ENCODE results near the gene PITPNC1. TPM values are rescaled to one million over a fixed set of nuclear protein-coding genes. Genes with fewer than 3 reads are reported as not detected.

Gene PITPNC1
- total RNA-seq, 1 experiment from 2014 or later = 37.5 TPM

DNA sequence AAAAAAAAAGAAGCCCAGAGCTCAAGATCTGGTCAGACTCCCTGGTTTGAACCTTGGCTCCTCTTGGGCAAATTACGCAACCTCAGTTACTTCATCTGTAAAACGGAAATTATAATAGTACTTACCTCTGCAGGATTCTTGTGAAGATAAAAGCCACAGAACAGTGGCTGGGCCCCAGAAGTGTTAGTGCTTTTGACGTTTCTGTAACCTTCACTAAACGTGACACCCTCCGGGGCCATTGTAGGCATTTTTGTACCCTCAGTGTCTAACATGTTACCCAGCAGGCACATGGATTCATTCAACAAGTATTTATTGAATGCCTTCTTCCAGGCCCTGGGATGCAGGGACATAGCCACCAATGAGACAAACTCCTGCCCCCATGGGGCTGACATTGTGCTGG, 58.0 kb downstream of the PITPNC1 start:
- Histone ChIP-seq H3K9me3 (ENCODE audit: control insufficient read depth, low read depth, low read length) (no peaks in the 10 kb centered on the region), H3K4me1 (ENCODE audit: insufficient read depth, low read length) (no peaks in the 10 kb centered on the region), H3K27ac (ENCODE audit: insufficient read length, low read depth, low read length) (no peak overlapping the region), H3K79me1 (ENCODE audit: insufficient read depth, low read depth, low read length, poor library complexity, severe bottlenecking) (peaks cover 5% of the 10 kb centered on the region), H3T11ph (ENCODE audit: low read length) (no peak overlapping the region), H3K23me2 (ENCODE audit: insufficient read length, low read depth, low read length, poor library complexity, severe bottlenecking) (no peaks in the 10 kb centered on the region), H3K18ac (ENCODE audit: insufficient read length, low read depth, low read length) (no peak overlapping the region), H2BK5ac (ENCODE audit: insufficient read length, low read length) (no peak overlapping the region), H3K27me3 (ENCODE audit: insufficient read depth, low read length) (no peaks in the 10 kb centered on the region), H3K79me2 (ENCODE audit: insufficient read depth, low read length) (peaks cover 5% of the 10 kb centered on the region; the same call in 1 of the 2 replicates), H4K20me1 (ENCODE audit: control insufficient read depth, insufficient read depth, insufficient read length) (no peaks in the 10 kb centered on the region), H3K14ac (ENCODE audit: insufficient read depth, low read length) (no peak overlapping the region), H3K56ac (ENCODE audit: insufficient read length, low read depth, low read length) (no peak overlapping the region), H2BK20ac (ENCODE audit: low read depth, low read length, poor library complexity, severe bottlenecking) (no peak overlapping the region), H3K23ac (ENCODE audit: insufficient read length, low read depth, low read length) (no peak overlapping the region), H2BK15ac (ENCODE audit: low read depth, low read length) (no peak overlapping the region), H2AFZ (ENCODE audit: low read length) (no peak overlapping the region), H3K9ac (ENCODE audit: extremely low read depth, insufficient read length, low read length) (no peak overlapping the region), H4K5ac (ENCODE audit: insufficient read length, low read depth, low read length) (no peak overlapping the region), H4K91ac (ENCODE audit: insufficient read length, low read depth, low read length) (no peak overlapping the region), H3K4ac (ENCODE audit: low read depth, low read length) (no peak overlapping the region), H4K8ac (replicated peaks; ENCODE audit: insufficient read length, low read depth, low read length) (no peak overlapping the region), H2AK5ac (ENCODE audit: insufficient read length, low read length) (no peak overlapping the region), H3K4me2 (ENCODE audit: insufficient read depth, insufficient read length, low read length) (no peak overlapping the region), H2BK120ac (ENCODE audit: low read depth, low read length, poor library complexity, severe bottlenecking) (no peak overlapping the region), H2BK12ac (ENCODE audit: insufficient read length, low read depth, low read length) (no peak overlapping the region)
- Mint-ChIP-seq H3K27me3 (ENCODE audit: low read depth) (no peaks in the 10 kb centered on the region), H3K9me3 (peaks cover 0 to 3% of the 10 kb centered on the region in 2 experiments; a peak in 1 of 5 replicates), H3K36me3 (ENCODE audit: insufficient read depth in 1 of 3, low read depth in 3 of 3) (peaks cover 0 to 4% (median 4%) of the 10 kb centered on the region in 3 experiments; a peak in 5 of 7 replicates), H3K27ac (no peak overlapping the region), H3K4me1 (peaks cover 25 to 33% of the 10 kb centered on the region in 2 experiments), H3K4me3 (no peak overlapping the region)
- TF ChIP-seq, protein P1, sequence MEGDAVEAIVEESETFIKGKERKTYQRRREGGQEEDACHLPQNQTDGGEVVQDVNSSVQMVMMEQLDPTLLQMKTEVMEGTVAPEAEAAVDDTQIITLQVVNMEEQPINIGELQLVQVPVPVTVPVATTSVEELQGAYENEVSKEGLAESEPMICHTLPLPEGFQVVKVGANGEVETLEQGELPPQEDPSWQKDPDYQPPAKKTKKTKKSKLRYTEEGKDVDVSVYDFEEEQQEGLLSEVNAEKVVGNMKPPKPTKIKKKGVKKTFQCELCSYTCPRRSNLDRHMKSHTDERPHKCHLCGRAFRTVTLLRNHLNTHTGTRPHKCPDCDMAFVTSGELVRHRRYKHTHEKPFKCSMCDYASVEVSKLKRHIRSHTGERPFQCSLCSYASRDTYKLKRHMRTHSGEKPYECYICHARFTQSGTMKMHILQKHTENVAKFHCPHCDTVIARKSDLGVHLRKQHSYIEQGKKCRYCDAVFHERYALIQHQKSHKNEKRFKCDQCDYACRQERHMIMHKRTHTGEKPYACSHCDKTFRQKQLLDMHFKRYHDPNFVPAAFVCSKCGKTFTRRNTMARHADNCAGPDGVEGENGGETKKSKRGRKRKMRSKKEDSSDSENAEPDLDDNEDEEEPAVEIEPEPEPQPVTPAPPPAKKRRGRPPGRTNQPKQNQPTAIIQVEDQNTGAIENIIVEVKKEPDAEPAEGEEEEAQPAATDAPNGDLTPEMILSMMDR (conservative IDR thresholded peaks at IDR 0.05) = no peak
- DNase-seq = no peak
- WGBS (ENCODE audit: extremely low coverage, insufficient read length, low lambda C conversion rate) = no CpG with 5 or more reads among the region's 5 CpGs

Measured in H9 (cell line).